Type B pancreatic cell (in vitro differentiated cells): ENCODE data around the gene CRIP3. TPM values are rescaled to one million over a fixed set of nuclear protein-coding genes. Genes with fewer than 3 reads are reported as not detected.

Experiments used
- DNase-seq: peaks from one replicate; pipeline ENCODE4 v3.0.0; 2021; ENCODE audit warnings: mixed read lengths; ENCODE audit not compliant: unreplicated experiment; ENCODE audit errors: extremely low spot score
- H3K27ac Mint-ChIP-seq: 2 replicates; pipeline ENCODE4 v1.8.0; 2021; ENCODE audit warnings: mild to moderate bottlenecking, mixed read lengths
- H3K27me3 Mint-ChIP-seq: 2 replicates; pipeline ENCODE4 v1.8.0; 2021; ENCODE audit warnings: mixed read lengths
- H3K36me3 Mint-ChIP-seq: 2 replicates; pipeline ENCODE4 v1.8.0; 2021; ENCODE audit warnings: mixed read lengths
- H3K4me1 Mint-ChIP-seq: one replicate; pipeline ENCODE4 v1.8.0; 2021; ENCODE audit warnings: mixed read lengths; ENCODE audit not compliant: unreplicated experiment
- H3K4me3 Mint-ChIP-seq: 2 replicates; pipeline ENCODE4 v1.8.0; 2021; ENCODE audit warnings: mild to moderate bottlenecking, mixed read lengths
- H3K9me3 Mint-ChIP-seq: 2 replicates; pipeline ENCODE4 v1.8.0; 2021; ENCODE audit warnings: mixed read lengths
- CTCF ChIP-seq: fragments of 200-600 bp; sonication (generic); conservative IDR thresholded peaks from 2 replicates; pipeline ENCODE4 v1.5.0; 2021; ENCODE audit warnings: antibody characterized with exemption, mild to moderate bottlenecking
- total RNA-seq: library from RNA; stranded (reverse); gene quantifications from 2 replicates; pipeline ENCODE4 v1.2.1, GENCODE V29; 2021; ENCODE audit warnings: low replicate concordance

Gene CRIP3
- total RNA-seq, 1 donor from 2014 or later, result 2.9 TPM

- peaks cover 44% of the 10 kb centered on the region for H3K27me3 Mint-ChIP-seq
- no peak overlapping the region for H3K27ac Mint-ChIP-seq
- H3K9me3 Mint-ChIP-seq, result no peaks in the 10 kb centered on the region
- no peak for TF ChIP-seq CTCF
- peaks cover 3% of the 10 kb centered on the region for H3K4me1 Mint-ChIP-seq
- H3K4me3 Mint-ChIP-seq, result no peak overlapping the region
- no peak for DNase-seq
- H3K36me3 Mint-ChIP-seq, result no peaks in the 10 kb centered on the region
Measured at GRCh38 chr6:43285832-43286231, 22.8 kb downstream of the CRIP3 start.

GRCh38 chr6:43284991-43285781 lies 23.4 kb downstream of the CRIP3 start:
- Mint-ChIP-seq H3K36me3 (no peaks in the 10 kb centered on the region), H3K27me3 (peaks cover 45% of the 10 kb centered on the region), H3K4me3 (no peak overlapping the region), H3K4me1 (peaks cover 3% of the 10 kb centered on the region), H3K9me3 (no peaks in the 10 kb centered on the region), H3K27ac (no peak overlapping the region)
- TF ChIP-seq CTCF, result no peak
- DNase-seq, result no peak

GRCh38 chr6:43283905-43284304 lies 24.7 kb downstream of the CRIP3 start:
- Mint-ChIP-seq H3K27me3 (peaks cover 41% of the 10 kb centered on the region), H3K36me3 (no peaks in the 10 kb centered on the region), H3K4me3 (no peak overlapping the region), H3K9me3 (no peaks in the 10 kb centered on the region), H3K4me1 (peaks cover 3% of the 10 kb centered on the region), H3K27ac (no peak overlapping the region)
- no peak for TF ChIP-seq CTCF
- DNase-seq, result no peak

GRCh38 chr6:43283514-43283901 lies 25.1 kb downstream of the CRIP3 start:
- peaks cover 5% of the 10 kb centered on the region for H3K4me1 Mint-ChIP-seq
- H3K9me3 Mint-ChIP-seq, result no peaks in the 10 kb centered on the region
- H3K27ac Mint-ChIP-seq, result no peak overlapping the region
- no peak for DNase-seq
- H3K36me3 Mint-ChIP-seq, result no peaks in the 10 kb centered on the region
- TF ChIP-seq CTCF, result no peak
- no peak overlapping the region for H3K4me3 Mint-ChIP-seq
- peaks cover 42% of the 10 kb centered on the region for H3K27me3 Mint-ChIP-seq

- no peak for DNase-seq
- H3K27ac Mint-ChIP-seq, result no peak overlapping the region
- no peak for TF ChIP-seq CTCF
- no peaks in the 10 kb centered on the region for H3K36me3 Mint-ChIP-seq
- H3K4me1 Mint-ChIP-seq, result peaks cover 12% of the 10 kb centered on the region
- no peaks in the 10 kb centered on the region for H3K9me3 Mint-ChIP-seq
- H3K4me3 Mint-ChIP-seq, result no peak overlapping the region
- peaks cover 46% of the 10 kb centered on the region for H3K27me3 Mint-ChIP-seq
Measured at GRCh38 chr6:43282636-43283513, 25.8 kb downstream of the CRIP3 start.
